Stomach (tissue), 4 donors: ENCODE data around the gene BMPR1B.

Source experiments
- EP300 ChIP-seq: sonication (generic); formaldehyde crosslinking; IDR thresholded peaks from one replicate; pipeline ENCODE4 v1.6.1; 2017; ENCODE audit warnings: antibody characterized with exemption
- POLR2A ChIP-seq, 4 donors: fragments of 450-650 bp; IDR thresholded peaks; one replicate each; pipeline ENCODE4 v1.6.1; 2016; ENCODE audit warnings: antibody characterized with exemption in 4 of 4, control low read depth in 2 of 4, mild to moderate bottlenecking in 1 of 4, moderate library complexity in 1 of 4
- POLR2AphosphoS5 ChIP-seq, 3 donors: sonication (generic); formaldehyde crosslinking; IDR thresholded peaks; one replicate each; pipeline ENCODE4 v1.6.1; 2016; ENCODE audit warnings: antibody characterized with exemption in 3 of 3
- TF ChIP-seq, protein P1 (sequence below), 7 experiments: fragments of 450-650 bp in 4 of 7; fragments of 200-600 bp in 3 of 7; sonication (generic) in 3 of 7; IDR thresholded peaks; one replicate each; pipeline ENCODE4 v1.5.1; 2016 to 2019; ENCODE audit warnings: antibody characterized with exemption in 7 of 7, control low read depth in 2 of 7, mild to moderate bottlenecking in 1 of 7

DNA sequence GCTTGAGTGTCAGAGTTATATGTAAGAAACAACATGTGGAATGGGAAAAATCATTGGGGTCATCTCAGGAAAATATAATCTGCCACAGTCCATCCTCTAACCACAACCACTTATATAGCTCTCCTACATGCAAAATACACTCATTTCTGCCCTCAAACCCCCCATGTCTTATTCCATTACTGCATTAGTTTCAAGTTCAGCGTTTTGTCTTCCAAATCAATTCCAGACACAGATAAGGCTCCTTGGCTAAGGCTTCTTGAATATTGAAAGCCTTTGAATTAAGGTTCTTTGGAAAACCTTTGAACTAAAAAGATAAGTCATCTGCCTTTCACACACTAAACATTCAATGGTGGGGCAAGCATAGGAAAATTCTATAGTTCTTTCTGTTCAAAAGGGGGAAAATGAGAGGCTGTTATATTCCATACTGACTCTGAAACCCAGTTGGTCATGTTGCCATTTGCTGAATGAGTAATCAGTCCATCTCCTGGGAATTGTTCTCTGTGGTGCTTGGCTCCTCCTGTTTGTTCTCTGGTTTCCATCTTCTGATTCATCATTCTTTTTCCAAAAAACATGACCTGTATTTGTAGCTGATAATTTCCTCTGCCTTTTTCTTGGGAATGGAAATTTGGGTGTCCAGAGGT is 218.7 kb downstream of the BMPR1B start:
- TF ChIP-seq POLR2A (IDR thresholded peaks at IDR 0.05): no peak
- TF ChIP-seq, protein P1, sequence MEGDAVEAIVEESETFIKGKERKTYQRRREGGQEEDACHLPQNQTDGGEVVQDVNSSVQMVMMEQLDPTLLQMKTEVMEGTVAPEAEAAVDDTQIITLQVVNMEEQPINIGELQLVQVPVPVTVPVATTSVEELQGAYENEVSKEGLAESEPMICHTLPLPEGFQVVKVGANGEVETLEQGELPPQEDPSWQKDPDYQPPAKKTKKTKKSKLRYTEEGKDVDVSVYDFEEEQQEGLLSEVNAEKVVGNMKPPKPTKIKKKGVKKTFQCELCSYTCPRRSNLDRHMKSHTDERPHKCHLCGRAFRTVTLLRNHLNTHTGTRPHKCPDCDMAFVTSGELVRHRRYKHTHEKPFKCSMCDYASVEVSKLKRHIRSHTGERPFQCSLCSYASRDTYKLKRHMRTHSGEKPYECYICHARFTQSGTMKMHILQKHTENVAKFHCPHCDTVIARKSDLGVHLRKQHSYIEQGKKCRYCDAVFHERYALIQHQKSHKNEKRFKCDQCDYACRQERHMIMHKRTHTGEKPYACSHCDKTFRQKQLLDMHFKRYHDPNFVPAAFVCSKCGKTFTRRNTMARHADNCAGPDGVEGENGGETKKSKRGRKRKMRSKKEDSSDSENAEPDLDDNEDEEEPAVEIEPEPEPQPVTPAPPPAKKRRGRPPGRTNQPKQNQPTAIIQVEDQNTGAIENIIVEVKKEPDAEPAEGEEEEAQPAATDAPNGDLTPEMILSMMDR (IDR thresholded peaks at IDR 0.05): no peak
- no peak for TF ChIP-seq POLR2AphosphoS5 (IDR thresholded peaks at IDR 0.05)
- no peak for TF ChIP-seq EP300
